Stimulated activated CD8-positive, alpha-beta memory T cell treated with anti-CD3 and anti-CD28 coated beads, Interleukin-4, amount 100 ng/mL, for 1 hour (primary cell): ENCODE results near the gene ADGRE2.
"Not testable (repeated sequence)": the region's sequence is repeated elsewhere in the genome, so short reads cannot be mapped to it uniquely, and the experiment has no call there.

Experiments used
- DNase-seq, 2 donors: peaks; one replicate each; pipeline ENCODE4 v3.0.0-alpha.2; 2020; ENCODE audit warnings: low read depth in 2 of 2, low spot score in 1 of 2

The ADGRE2 gene

DNA sequence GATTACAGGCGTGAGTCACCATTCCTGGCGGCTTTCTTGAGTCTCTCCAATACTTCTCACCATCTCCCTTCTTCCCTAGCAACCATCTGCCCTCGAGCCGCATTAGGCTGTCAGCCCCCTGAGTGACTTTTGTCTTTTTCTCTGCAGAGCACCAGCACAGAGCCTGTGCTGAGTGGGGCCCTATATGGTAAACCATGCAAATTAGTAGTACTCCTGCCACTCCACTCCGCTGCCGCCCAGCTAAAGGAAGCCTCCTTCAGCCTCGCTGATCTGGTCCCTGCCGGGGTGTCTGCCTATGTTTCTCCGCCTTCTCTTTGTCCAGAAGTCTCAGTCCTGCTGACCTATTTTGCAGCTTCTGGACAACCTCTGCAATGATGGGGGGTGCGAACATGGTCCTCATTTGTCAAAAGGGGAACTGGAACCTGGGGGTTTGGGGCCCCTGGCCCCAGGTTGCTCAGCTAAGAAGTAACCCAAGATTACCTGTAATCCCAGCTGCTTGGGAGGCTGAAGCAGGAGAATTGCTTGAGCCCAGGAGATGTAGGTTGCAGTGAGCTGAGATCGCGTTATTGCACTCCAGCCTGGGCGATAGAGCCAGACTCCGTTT is 2.4 kb upstream of the ADGRE2 start:
- DNase-seq = not testable (repeated sequence)

DNA sequence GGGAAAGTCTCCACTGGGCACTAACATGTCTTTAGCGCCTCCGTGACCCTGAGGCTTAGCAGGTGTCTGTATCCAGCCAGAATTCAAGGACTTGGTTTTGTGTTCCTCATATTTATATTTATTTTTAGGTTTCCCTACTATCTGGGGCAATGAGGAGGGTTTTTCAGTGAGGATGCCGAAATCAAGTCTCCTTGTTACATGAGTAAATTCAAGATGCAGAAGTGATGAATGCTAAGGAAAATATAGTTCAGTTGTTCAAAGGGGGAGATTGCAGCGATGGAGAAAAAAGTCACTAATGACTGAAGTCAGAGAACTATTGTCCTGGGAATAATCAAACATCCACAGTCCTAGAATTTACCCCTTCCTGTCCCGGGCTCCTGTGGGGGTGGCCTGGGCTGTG is 791 bp upstream of the ADGRE2 start:
- DNase-seq = no peak

GRCh38 chr19:14777645-14778044 is 715 bp downstream of the ADGRE2 start:
- not testable (repeated sequence) for DNase-seq

- no peak for DNase-seq
Measured at GRCh38 chr19:14775869-14776586, 2.3 kb downstream of the ADGRE2 start.

DNA sequence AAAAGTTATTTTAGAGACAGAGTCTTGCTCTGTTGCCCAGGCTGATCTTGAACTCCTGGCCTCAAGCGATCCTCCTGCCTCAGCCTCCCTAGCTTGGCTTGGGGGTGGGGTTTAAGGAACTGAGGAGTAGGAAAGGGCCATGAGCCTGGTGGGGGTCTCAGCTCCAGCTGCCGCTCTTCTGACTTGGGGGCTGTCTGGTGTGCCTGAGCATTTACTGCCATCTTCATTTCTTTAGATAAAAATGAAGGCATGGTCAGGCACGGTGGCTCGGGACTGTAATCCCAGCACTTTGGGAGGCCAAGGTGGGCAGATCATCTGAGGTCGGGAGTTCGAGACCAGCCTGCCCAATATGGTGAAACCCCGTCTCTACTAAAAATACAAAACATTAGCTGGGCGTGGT is 3.0 kb downstream of the ADGRE2 start:
- not testable (repeated sequence) for DNase-seq

DNA sequence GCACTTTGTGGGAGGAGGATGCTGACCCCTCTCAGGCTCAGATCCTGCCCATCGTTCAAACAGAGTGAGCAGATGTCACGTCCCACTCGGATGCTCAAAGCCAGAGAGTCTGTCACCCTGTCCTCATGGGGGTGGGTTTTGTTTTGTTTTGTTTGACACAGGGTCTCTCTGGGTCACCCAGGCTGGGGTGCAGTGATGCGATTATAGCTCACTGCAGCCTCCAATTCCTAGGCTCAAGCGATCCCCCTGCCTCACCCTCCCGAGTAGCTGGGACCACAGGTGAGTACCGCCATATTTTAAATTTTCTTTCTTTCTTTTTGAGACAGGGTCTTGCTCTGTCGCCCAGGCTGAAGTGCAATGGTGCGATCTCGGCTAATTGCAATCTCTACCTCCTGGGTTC is 4.0 kb downstream of the ADGRE2 start:
- DNase-seq = no peak

GRCh38 chr19:14773722-14774121 is 4.6 kb downstream of the ADGRE2 start:
- not testable (repeated sequence) for DNase-seq

- no peak for DNase-seq
Measured at GRCh38 chr19:14772995-14773394, 5.4 kb downstream of the ADGRE2 start.

DNA sequence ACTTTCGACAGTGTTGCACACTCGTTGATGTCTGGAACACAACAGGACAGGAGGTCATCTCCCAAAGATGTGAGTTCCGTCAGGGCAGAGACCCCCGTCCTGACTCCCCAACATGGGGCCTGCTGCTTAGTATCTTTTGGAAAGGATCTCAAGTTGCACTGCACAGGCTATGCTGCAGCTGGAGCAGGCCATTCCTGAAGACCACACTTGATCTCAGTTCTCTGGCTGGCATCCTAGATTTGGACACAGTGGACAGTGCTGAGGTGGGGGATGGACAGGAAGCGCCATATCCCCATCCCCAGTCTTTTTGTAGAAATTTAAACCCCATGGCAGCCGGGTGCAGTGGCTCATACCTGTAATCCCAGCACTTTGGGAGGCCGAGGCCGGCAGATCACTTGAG is 5.9 kb downstream of the ADGRE2 start:
- DNase-seq = no peak

DNA sequence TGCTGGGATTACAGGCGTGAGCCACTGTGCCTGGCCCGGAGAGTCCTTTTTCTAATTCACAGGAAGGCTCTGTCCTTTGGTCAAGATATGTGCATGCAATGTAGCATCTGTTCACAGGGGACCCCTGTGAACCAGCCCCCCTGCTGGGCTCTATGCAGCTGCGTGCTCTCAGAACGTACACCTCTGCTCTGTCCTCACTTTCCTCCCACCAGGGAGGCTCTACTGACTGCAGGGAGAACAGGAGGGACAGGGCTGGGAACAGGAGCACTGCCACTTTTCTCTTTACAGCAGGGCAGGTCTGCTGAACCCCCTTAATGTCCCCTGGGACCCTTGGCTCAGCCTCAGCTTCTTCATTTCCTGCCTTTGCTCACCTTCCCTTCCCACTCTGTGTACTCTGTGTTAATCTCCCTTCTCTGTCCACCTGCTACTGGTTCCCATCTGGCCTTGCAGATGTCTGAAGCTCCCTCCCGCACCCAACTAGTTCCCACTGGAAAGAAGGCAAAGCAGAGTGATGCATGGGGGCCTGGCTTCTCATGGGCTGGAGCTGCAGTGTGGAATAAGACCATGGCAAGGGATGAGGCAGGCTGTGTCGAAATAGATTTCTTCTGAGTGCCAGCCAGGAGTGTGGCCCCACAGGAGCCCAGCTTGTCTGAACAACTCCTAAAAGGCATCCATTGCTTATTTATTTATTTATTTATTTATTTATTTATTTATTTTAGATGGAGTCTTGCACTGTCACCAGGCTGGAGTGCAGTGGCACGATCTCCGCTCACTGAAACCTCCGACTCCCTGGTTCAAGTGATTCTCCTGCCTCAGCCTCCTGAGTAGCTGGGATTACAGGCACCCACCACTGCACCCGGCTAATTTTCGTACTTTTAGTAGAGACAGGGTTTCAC is 7.2 kb downstream of the ADGRE2 start:
- no peak for DNase-seq

GRCh38 chr19:14770136-14770535 is 8.2 kb downstream of the ADGRE2 start:
- no peak for DNase-seq

DNA sequence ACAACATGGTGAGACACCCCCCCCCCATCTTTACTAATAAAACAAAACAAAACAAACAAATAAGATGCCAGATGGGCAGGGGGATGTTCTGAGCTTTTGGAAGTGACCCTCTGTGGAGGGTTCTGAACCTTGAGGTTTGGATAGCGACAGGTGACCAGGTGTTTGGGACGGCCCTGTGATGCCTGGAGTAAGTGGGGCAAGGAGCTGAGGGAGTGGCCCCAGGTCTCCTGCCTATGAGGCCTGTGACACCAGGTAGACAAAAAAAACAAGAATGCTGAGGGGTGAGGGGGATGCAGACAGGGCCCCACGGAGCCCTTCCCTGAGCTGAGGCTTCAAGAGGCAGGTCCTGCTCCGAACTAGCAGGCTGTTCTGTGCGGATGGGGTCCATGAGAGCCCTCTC is 9.2 kb downstream of the ADGRE2 start:
- no peak for DNase-seq

- no peak for DNase-seq
Measured at GRCh38 chr19:14768001-14768400, 10.4 kb downstream of the ADGRE2 start.

- no peak for DNase-seq
Measured at GRCh38 chr19:14767466-14767971, 10.8 kb downstream of the ADGRE2 start.

GRCh38 chr19:14765841-14766240 is 12.5 kb downstream of the ADGRE2 start:
- DNase-seq = not testable (repeated sequence)

- DNase-seq = not testable (repeated sequence)
Measured at GRCh38 chr19:14765403-14765802, 13.0 kb downstream of the ADGRE2 start.

- no peak for DNase-seq
Measured at GRCh38 chr19:14764401-14764800, 14.0 kb downstream of the ADGRE2 start.

- DNase-seq = no peak
Measured at GRCh38 chr19:14763497-14764145, 14.7 kb downstream of the ADGRE2 start.

DNA sequence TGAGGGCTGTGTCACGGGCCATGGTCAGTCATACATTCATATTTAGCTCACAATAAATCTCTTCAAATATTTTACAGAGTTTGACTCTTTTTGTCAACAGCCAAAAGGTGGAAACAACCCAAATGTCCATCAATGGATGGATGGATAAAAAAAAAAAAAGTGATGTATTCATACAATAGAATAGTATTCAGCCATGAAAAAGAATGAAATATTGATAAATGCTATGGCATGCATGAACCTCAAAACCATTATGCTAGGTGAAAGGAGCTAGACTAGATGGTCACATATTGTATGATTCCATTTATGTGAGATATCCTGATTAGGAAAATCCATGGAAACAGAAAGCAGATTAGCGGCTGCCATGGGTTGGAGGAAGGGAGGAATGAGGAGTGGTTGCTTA is 16.2 kb downstream of the ADGRE2 start:
- DNase-seq = no peak

GRCh38 chr19:14761607-14762006 is 16.8 kb downstream of the ADGRE2 start:
- no peak for DNase-seq

- no peak for DNase-seq
Measured at GRCh38 chr19:14758816-14759215, 19.5 kb downstream of the ADGRE2 start.
